LNCaP clone FGC (cell line): ENCODE results near the gene SORCS2.

Experiments
- DNase-seq: peaks from one replicate; pipeline ENCODE4 v3.0.0-alpha.2; 2011; ENCODE audit warnings: low read depth
- H3K4me3 ChIP-seq: 2 replicates; pipeline ENCODE4 v1.5.1; 2011; ENCODE audit warnings: mild to moderate bottlenecking, low read depth, low read length, control low read depth
- CTCF ChIP-seq: IDR thresholded peaks from 2 replicates; pipeline ENCODE4 v1.5.1; 2012; ENCODE audit warnings: mild to moderate bottlenecking; ENCODE audit not compliant: control insufficient read depth, insufficient read depth; ENCODE audit errors: extremely low read depth

SORCS2 gene

GRCh38 chr4:7659429-7660175 lies 467.3 kb downstream of the SORCS2 start:
- H3K4me3 ChIP-seq = no peak overlapping the region
- no peak for DNase-seq
- no peak for TF ChIP-seq CTCF

- no peak overlapping the region for H3K4me3 ChIP-seq
- TF ChIP-seq CTCF = no peak
- no peak for DNase-seq
Measured at GRCh38 chr4:7660176-7661039, 468.1 kb downstream of the SORCS2 start.

- DNase-seq = no peak
- no peak for TF ChIP-seq CTCF
- H3K4me3 ChIP-seq = no peak overlapping the region
Measured at GRCh38 chr4:7661066-7661748, 468.9 kb downstream of the SORCS2 start.

GRCh38 chr4:7661846-7662506 lies 469.6 kb downstream of the SORCS2 start:
- H3K4me3 ChIP-seq = no peak overlapping the region
- TF ChIP-seq CTCF = no peak
- DNase-seq = no peak

GRCh38 chr4:7662507-7662846 lies 470.1 kb downstream of the SORCS2 start:
- TF ChIP-seq CTCF = no peak
- no peak overlapping the region for H3K4me3 ChIP-seq
- DNase-seq = no peak

GRCh38 chr4:7663075-7663541 lies 470.8 kb downstream of the SORCS2 start:
- no peak overlapping the region for H3K4me3 ChIP-seq
- no peak for DNase-seq
- no peak for TF ChIP-seq CTCF
